Heart left ventricle (tissue), 16 donors: ENCODE results near the gene CRYGN. TPM values are rescaled to one million over a fixed set of nuclear protein-coding genes. Genes with fewer than 3 reads are reported as not detected.
A peak's percentile ranks its signal among the peaks of the same experiment; 100 is the strongest.

Experiments used
- ATAC-seq, 4 donors: fragments of 200-7000 bp; cut with Tn5 transposase; one replicate each; pipeline ENCODE4 v1.9.1; 2020 to 2022; ENCODE audit warnings: moderate library complexity in 4 of 4, mild to moderate bottlenecking in 3 of 4, moderate number of reproducible peaks in 1 of 4
- DNase-seq, 5 donors: peaks; one replicate each; pipeline ENCODE4 v3.0.0-alpha.2; 2020
- H3K27ac ChIP-seq, 12 donors: fragments of 200-600 bp; sonication (generic) in 4 of 12; one replicate each; pipeline versions ENCODE4 v1.5.0 to v1.8.0; 2016 to 2022; ENCODE audit warnings: mild to moderate bottlenecking in 2 of 12
- H3K27me3 ChIP-seq, 9 donors: fragments of 200-600 bp; sonication (generic) in 2 of 9; one replicate each; pipeline versions ENCODE4 v1.5.1 to v1.8.0; 2016 to 2022; ENCODE audit warnings: mild to moderate bottlenecking in 3 of 9
- H3K36me3 ChIP-seq, 9 donors: fragments of 200-600 bp; sonication (generic) in 2 of 9; one replicate each; pipeline versions ENCODE4 v1.5.0 to v1.8.0; 2018 to 2022; ENCODE audit warnings: mild to moderate bottlenecking in 2 of 9
- H3K4me1 ChIP-seq, 12 donors: fragments of 200-600 bp; sonication (generic) in 4 of 12; one replicate each; pipeline versions ENCODE4 v1.5.0 to v1.8.0; 2016 to 2022; ENCODE audit warnings: mild to moderate bottlenecking in 3 of 12
- H3K4me3 ChIP-seq, 12 donors: fragments of 200-600 bp; sonication (generic) in 4 of 12; one replicate each; pipeline versions ENCODE4 v1.5.0 to v1.8.0; 2017 to 2022; ENCODE audit warnings: mild to moderate bottlenecking in 9 of 12, moderate library complexity in 4 of 12
- H3K9me3 ChIP-seq, 12 donors: fragments of 200-600 bp; sonication (generic) in 4 of 12; one replicate each; pipeline versions ENCODE4 v1.5.0 to v1.8.0; 2016 to 2022; ENCODE audit warnings: mild to moderate bottlenecking in 1 of 12
- CTCF ChIP-seq, 12 donors: fragments of 200-600 bp; sonication (generic) in 4 of 12; IDR thresholded peaks; one replicate each; pipeline versions ENCODE4 v1.5.0 to v1.8.0; 2018 to 2022; ENCODE audit warnings: antibody characterized with exemption in 12 of 12, mild to moderate bottlenecking in 5 of 12
- POLR2A ChIP-seq, 2 donors: fragments of 450-650 bp; IDR thresholded peaks; one replicate each; pipeline ENCODE4 v1.6.1; 2017; ENCODE audit warnings: antibody characterized with exemption in 2 of 2, mild to moderate bottlenecking in 2 of 2, moderate library complexity in 2 of 2
- WGBS, 4 donors: extraction: QIAGEN DNeasy Blood & Tissue Kit in 2 of 4; methylation state at CpG; one replicate each; pipeline versions ENCODE4 v1.1.5 to v1.1.7; 2013 to 2018; 5-methylcytosine and 5-hydroxymethylcytosine counted together
- intact Hi-C, 10 donors: fragments of 100-400 bp; cut with DNase I; formaldehyde crosslinking; loops; one replicate each; pipeline versions ENCODE4 v1.11.1 to v1.14.2; 2022
- polyA plus RNA-seq, 2 donors: library from polyadenylated mRNA; stranded (reverse); fragments of 200-250 nt; gene quantifications; one replicate each; pipeline ENCODE4 v1.2.3, GENCODE V29; 2013
- total RNA-seq, 9 donors: library from RNA; depleted of rRNA in 2 of 9; stranded (reverse); fragments of >200 nt in 2 of 9; fragmentation: NEBNext Ultra II Directional in 3 of 9; extraction: Animal tissue kit (Norgen Biotek cat#: 25700) in 3 of 9; gene quantifications; one replicate each; pipeline versions ENCODE4 v1.1.0 to v1.2.4, GENCODE V29; 2016 to 2023
- donor health status: ischemic (EF 13 %, LVEDD 7.1; RV severe dilation, severe dysfunction).
- donor health status: healthy with polysubstance abuse.
- donor health status: DM: no; HTN: yes; CAD: no.
- donor health status: DM: no; HTN: no; CAD: no.
- donor health status: ischemic (EF 25% LVEDD 6.9; RV normal size, moderate dysfunction).
- donor health status: ischemic (EF 25% LVEDD 5.7; RV mildly dilated, moderate dysfunction).
- donor health status: healthy.
- donor health status: DM: yes; HTN: yes; CAD: no.
- donor health status: ischemic (EF 35%, LVEDD 5.7; RV mildly dilated, moderate dysfunction).
- donor health status: nonischemic (EF 11% LVEDD 7.7; RV severe dilation, severe dysfunction).
- donor health status: DM: yes; HTN: yes; CAD: no.
- donor health status: PGD.
- donor health status: ischemic (EF 29% LVEDD 5.4; RV normal size, mild dysfunction).
- donor health status: nonischemic (EF 23%, LVEDD 6.1; RV moderate dilation, normal function).

The CRYGN gene
- total and polyA plus RNA-seq, 11 donors = 0.50 to 0.52 TPM; not detected in 9

GRCh38 chr7:151408839-151409666 lies 30.9 kb downstream of the CRYGN start:
- Histone ChIP-seq H3K4me3 (peak overlapping the region; percentile 28 to 53 (median 48)), H3K27ac (peak overlapping the region in 3 of 12 donors; percentile 24 to 63 (median 46)), H3K9me3 (no peaks in the 10 kb centered on the region), H3K27me3 (peaks cover 18 to 57% (median 26%) of the 10 kb centered on the region in 9 donors), H3K4me1 (peaks cover 0 to 32% (median 14%) of the 10 kb centered on the region in 12 donors), H3K36me3 (no peaks in the 10 kb centered on the region)
- DNase-seq (peak in 1 of 5 donors; percentile 62), ATAC-seq (peak in 2 of 4 donors; percentile 6 to 17)
- 18 to 60% (median 29%) methylated on average over 19 to 61 of the region's 61 CpGs for WGBS, 4 donors
- intact Hi-C loops = no loop called here
- TF ChIP-seq CTCF (IDR thresholded peaks at IDR 0.05) (no peak), POLR2A (IDR thresholded peaks at IDR 0.05) (no peak)

GRCh38 chr7:151408498-151408838 lies 31.5 kb downstream of the CRYGN start:
- Histone ChIP-seq H3K9me3 (no peaks in the 10 kb centered on the region), H3K4me3 (peak overlapping the region in 2 of 12 donors; percentile 39 to 51), H3K4me1 (peaks cover 0 to 38% (median 14%) of the 10 kb centered on the region in 12 donors), H3K36me3 (no peaks in the 10 kb centered on the region), H3K27me3 (peaks cover 18 to 57% (median 26%) of the 10 kb centered on the region in 9 donors), H3K27ac (peak overlapping the region in 1 of 12 donors; percentile 63)
- 85 to 92% (median 88%) methylated on average over 6 to 7 of the region's 7 CpGs for WGBS, 4 donors
- no peak for ATAC-seq
- intact Hi-C loops = no loop called here
- no peak for DNase-seq
- TF ChIP-seq POLR2A (IDR thresholded peaks at IDR 0.05) (no peak), CTCF (IDR thresholded peaks at IDR 0.05) (no peak)

GRCh38 chr7:151406886-151407583 lies 32.9 kb downstream of the CRYGN start:
- intact Hi-C loops = no loop called here
- Histone ChIP-seq H3K4me1 (peaks cover 0 to 41% (median 14%) of the 10 kb centered on the region in 12 donors), H3K27ac (peak overlapping the region in 1 of 12 donors; percentile 5), H3K27me3 (peaks cover 18 to 56% (median 26%) of the 10 kb centered on the region in 9 donors), H3K9me3 (no peaks in the 10 kb centered on the region), H3K36me3 (no peaks in the 10 kb centered on the region), H3K4me3 (no peak overlapping the region)
- 89 to 95% (median 92%) methylated on average over 8 to 9 of the region's 9 CpGs for WGBS, 4 donors
- ATAC-seq (no peak), DNase-seq (no peak)
- TF ChIP-seq CTCF (IDR thresholded peaks at IDR 0.05) (no peak), POLR2A (IDR thresholded peaks at IDR 0.05) (no peak)
